Activated CD8-positive, alpha-beta memory T cell treated with anti-CD3 and anti-CD28 coated beads for 24 hours (primary cell): ENCODE measurements around the gene GLTP.
"Not testable (repeated sequence)": the region's sequence is repeated elsewhere in the genome, so short reads cannot be mapped to it uniquely, and the experiment has no call there.

Experiments
- DNase-seq: peaks from one replicate; pipeline ENCODE4 v3.0.0-alpha.2; 2020

Gene GLTP

GRCh38 chr12:109900752-109901580 lies 20.6 kb upstream of the GLTP start:
- no peak for DNase-seq

GRCh38 chr12:109899783-109900751 lies 19.7 kb upstream of the GLTP start, which contains the start of gene TCHP:
TCHP (plus strand) TSS chr12:109900274; CDS start chr12:109903027, 2,753 bp downstream.
- peak; percentile 88 for DNase-seq

GRCh38 chr12:109899345-109899744 lies 19.0 kb upstream of the GLTP start:
- DNase-seq, result not testable (repeated sequence)

GRCh38 chr12:109897029-109897428 lies 16.7 kb upstream of the GLTP start:
- DNase-seq, result no peak

- no peak for DNase-seq
These were observed 15.8 kb upstream of the GLTP start for GRCh38 chr12:109896188-109896587.

- DNase-seq, result no peak
These were observed 14.6 kb upstream of the GLTP start for GRCh38 chr12:109894939-109895338.

- DNase-seq, result no peak
These were observed 13.1 kb upstream of the GLTP start for GRCh38 chr12:109893261-109893995.

GRCh38 chr12:109892748-109893147 lies 12.4 kb upstream of the GLTP start:
- DNase-seq, result no peak

- no peak for DNase-seq
These were observed 11.9 kb upstream of the GLTP start for GRCh38 chr12:109892165-109892715.

- DNase-seq, result not testable (repeated sequence)
These were observed 11.4 kb upstream of the GLTP start for GRCh38 chr12:109891731-109892130.

- DNase-seq, result no peak
These were observed 10.4 kb upstream of the GLTP start for GRCh38 chr12:109890620-109891170.

- peak; percentile 64 for DNase-seq
These were observed 8.1 kb upstream of the GLTP start for GRCh38 chr12:109888179-109889020.

- no peak for DNase-seq
These were observed 5.3 kb upstream of the GLTP start for GRCh38 chr12:109885616-109886015.

GRCh38 chr12:109883461-109883860 lies 3.1 kb upstream of the GLTP start:
- DNase-seq, result no peak

GRCh38 chr12:109881752-109882151 lies 1.4 kb upstream of the GLTP start:
- DNase-seq, result no peak

GRCh38 chr12:109880938-109881337 lies 597 bp upstream of the GLTP start:
- no peak for DNase-seq

GRCh38 chr12:109879351-109880042 lies 844 bp downstream of the GLTP start:
- no peak for DNase-seq

- no peak for DNase-seq
These were observed 1.6 kb downstream of the GLTP start for GRCh38 chr12:109878749-109879148.

GRCh38 chr12:109878247-109878625 lies 2.1 kb downstream of the GLTP start:
- no peak for DNase-seq

- DNase-seq, result no peak
These were observed 2.7 kb downstream of the GLTP start for GRCh38 chr12:109877504-109878246.
